Hepatocyte (in vitro differentiated cells): ENCODE measurements around the gene USP27X. TPM values are rescaled to one million over a fixed set of nuclear protein-coding genes. Genes with fewer than 3 reads are reported as not detected.

Experiments
- DNase-seq: peaks from one replicate; pipeline ENCODE4 v3.0.0-alpha.2; 2016; ENCODE audit warnings: low spot score
- H2AFZ ChIP-seq: fragments of 200-600 bp; sonication (generic); 2 replicates; pipeline ENCODE4 v1.6.0; 2016; ENCODE audit warnings: antibody characterized with exemption, mild to moderate bottlenecking
- H3K27ac ChIP-seq: fragments of 200-600 bp; sonication (generic); 2 replicates; pipeline ENCODE4 v1.5.1; 2016; ENCODE audit warnings: mild to moderate bottlenecking
- H3K27me3 ChIP-seq: fragments of 200-600 bp; sonication (generic); 2 replicates; pipeline ENCODE4 v1.6.1; 2016
- H3K36me3 ChIP-seq: fragments of 200-600 bp; sonication (generic); replicated peaks from 2 replicates; pipeline ENCODE4 v1.5.1; 2016; ENCODE audit warnings: low read depth; ENCODE audit not compliant: insufficient read depth
- H3K4me1 ChIP-seq: fragments of 200-600 bp; sonication (generic); 2 replicates; pipeline ENCODE4 v1.5.1; 2016; ENCODE audit warnings: mild to moderate bottlenecking, moderate library complexity; ENCODE audit not compliant: insufficient read depth
- H3K4me2 ChIP-seq: fragments of 200-600 bp; sonication (generic); 2 replicates; pipeline ENCODE4 v1.6.0; 2016
- H3K4me3 ChIP-seq: fragments of 200-600 bp; sonication (generic); 2 replicates; pipeline ENCODE4 v1.5.1; 2016; ENCODE audit warnings: mild to moderate bottlenecking
- H3K79me2 ChIP-seq: fragments of 200-600 bp; sonication (generic); 2 replicates; pipeline ENCODE4 v1.6.0; 2017; ENCODE audit warnings: mild to moderate bottlenecking
- H3K9me2 ChIP-seq: fragments of 200-600 bp; sonication (generic); replicated peaks from 2 replicates; pipeline ENCODE4 v1.6.0; 2017; ENCODE audit warnings: mild to moderate bottlenecking; ENCODE audit not compliant: insufficient read depth
- H3K9me3 ChIP-seq: fragments of 200-600 bp; sonication (generic); 2 replicates; pipeline ENCODE4 v1.5.1; 2016; ENCODE audit warnings: low read depth, mild to moderate bottlenecking
- H4K20me1 ChIP-seq: fragments of 200-600 bp; sonication (generic); 2 replicates; pipeline ENCODE4 v1.6.0; 2016; ENCODE audit warnings: mild to moderate bottlenecking; ENCODE audit not compliant: insufficient read depth, poor library complexity, severe bottlenecking
- CTCF ChIP-seq: fragments of 200-600 bp; sonication (generic); IDR thresholded peaks from 2 replicates; pipeline ENCODE4 v1.5.1; 2016; ENCODE audit warnings: antibody characterized with exemption, mild to moderate bottlenecking; ENCODE audit not compliant: poor library complexity
- EZH2 ChIP-seq: fragments of 200-600 bp; sonication (generic); IDR thresholded peaks from 2 replicates; pipeline ENCODE4 v1.6.1; 2016; ENCODE audit warnings: antibody characterized with exemption, mild to moderate bottlenecking, borderline replicate concordance
- EZH2phosphoT487 ChIP-seq: fragments of 200-600 bp; sonication (generic); IDR thresholded peaks from one replicate; pipeline ENCODE4 v1.6.1; 2018; ENCODE audit warnings: antibody characterized with exemption, mild to moderate bottlenecking, low read depth, moderate library complexity; ENCODE audit not compliant: unreplicated experiment, severe bottlenecking
- WGBS: methylation state at CpG from one replicate; pipeline ENCODE4 v1.1.6; 2016; ENCODE audit warnings: low lambda C conversion rate; ENCODE audit errors: missing lambda C conversion rate; 5-methylcytosine and 5-hydroxymethylcytosine counted together
- polyA plus RNA-seq: library from polyadenylated mRNA; unstranded; fragments of >200 nt; fragmentation: Nextera tagmentation; extraction: Ambion mirVana; gene quantifications from 2 replicates; pipeline ENCODE4 v1.2.1, GENCODE V29; 2016
- total RNA-seq: library from RNA; depleted of rRNA; stranded (reverse); fragments of >200 nt; gene quantifications from 2 replicates; pipeline ENCODE4 v1.2.3, GENCODE V29; 2014

Gene USP27X
- total and polyA plus RNA-seq, 2 experiments from 2014 or later: 1.3 to 6.1 TPM

DNA sequence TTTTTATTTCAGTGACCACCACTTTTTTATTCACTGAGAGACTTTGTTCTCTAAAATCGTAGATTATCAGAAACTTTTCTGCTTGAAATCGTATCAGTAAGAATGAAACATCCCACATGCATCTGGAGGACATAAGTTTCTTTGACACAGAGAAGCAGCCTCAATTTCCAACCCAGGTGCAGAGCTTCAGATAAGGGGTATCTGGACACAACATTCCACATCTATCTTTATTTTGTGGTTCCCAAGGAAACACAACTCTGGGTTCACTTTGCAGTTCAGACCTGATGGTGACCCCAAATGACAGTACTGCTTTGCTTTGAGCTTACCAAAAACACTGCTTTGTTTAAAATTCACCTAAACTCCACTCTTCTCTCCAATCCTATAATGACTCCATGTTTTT is 41.8 kb downstream of the USP27X start:
- WGBS: 70% methylated on average over 2 of the region's 2 CpGs
- H3K79me2 ChIP-seq: peaks cover 5% of the 10 kb centered on the region
- H3K27me3 ChIP-seq: no peaks in the 10 kb centered on the region
- H3K9me3 ChIP-seq: no peaks in the 10 kb centered on the region
- no peak for DNase-seq
- H2AFZ ChIP-seq: no peak overlapping the region
- H3K27ac ChIP-seq: peak overlapping the region; percentile 53
- TF ChIP-seq EZH2 (no peak), EZH2phosphoT487 (no peak), CTCF (no peak)
- no peaks in the 10 kb centered on the region for H3K36me3 ChIP-seq
- H3K4me1 ChIP-seq: no peaks in the 10 kb centered on the region
- no peaks in the 10 kb centered on the region for H4K20me1 ChIP-seq
- H3K4me2 ChIP-seq: no peak overlapping the region
- H3K4me3 ChIP-seq: no peak overlapping the region
- H3K9me2 ChIP-seq: no peaks in the 10 kb centered on the region

DNA sequence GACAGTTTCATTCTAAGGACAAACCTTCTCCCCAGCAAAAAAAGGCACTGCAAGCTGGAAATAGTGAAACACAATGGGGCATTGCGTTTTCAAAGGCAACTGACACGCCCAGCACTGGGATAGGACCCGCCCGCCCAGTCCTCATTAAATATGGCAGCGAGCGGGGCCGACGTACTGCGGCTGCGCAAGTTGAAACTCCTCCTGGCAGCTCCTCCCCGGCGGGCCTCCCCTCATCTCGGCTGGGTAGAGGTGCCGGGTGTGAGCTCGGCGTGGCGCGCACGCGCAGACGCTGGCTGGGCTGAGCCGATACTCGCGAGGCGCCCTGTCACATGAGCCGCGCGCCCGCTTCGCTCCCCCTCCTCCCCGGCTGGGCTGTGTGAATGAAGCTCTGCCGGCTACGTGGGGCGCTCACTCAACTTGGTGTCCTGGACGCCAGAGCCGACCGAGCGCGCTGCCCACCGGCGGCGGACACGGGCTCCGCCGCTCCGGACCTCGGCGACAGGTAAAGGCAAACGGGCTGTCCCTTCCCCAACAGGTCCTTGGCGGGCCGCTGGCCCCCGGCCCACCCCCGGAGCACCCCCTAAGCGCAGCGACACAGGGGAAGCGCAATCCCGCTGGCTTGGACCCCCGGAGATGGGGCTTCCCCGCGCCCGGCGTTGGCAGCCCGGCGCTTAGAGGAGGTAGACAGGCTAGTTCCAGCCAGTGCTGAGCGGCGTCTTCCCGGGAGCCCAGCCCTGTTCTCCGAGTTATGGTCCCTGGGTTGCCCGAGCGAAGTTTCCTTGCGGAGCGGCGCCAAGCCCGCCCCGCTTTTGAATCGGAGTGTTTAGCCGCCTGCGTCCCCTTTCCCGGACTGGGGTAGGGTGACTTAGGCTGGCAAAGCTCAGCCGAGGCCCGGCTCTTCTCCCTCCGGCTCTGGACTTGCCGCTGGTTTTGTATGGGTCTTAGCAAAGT is 43.3 kb downstream of the USP27X start, which contains the start of gene CLCN5:
Gene CLCN5, plus strand, starts transcription at position 306 of the 951 bp plus-strand sequence. CDS start 2,703 bp downstream, outside the sequence.
- Histone ChIP-seq H3K27ac (peak within 1 kb of the TSS; percentile 86), H3K9me3 (no peaks in the 10 kb centered on the region), H3K36me3 (no peaks in the 10 kb centered on the region), H3K79me2 (peaks cover 5% of the 10 kb centered on the region), H2AFZ (peak within 1 kb of the TSS; percentile 54), H3K4me3 (peak within 1 kb of the TSS; percentile 62), H4K20me1 (no peaks in the 10 kb centered on the region), H3K9me2 (no peaks in the 10 kb centered on the region), H3K27me3 (no peaks in the 10 kb centered on the region), H3K4me1 (no peaks in the 10 kb centered on the region), H3K4me2 (peak within 1 kb of the TSS; percentile 81)
- peak; percentile 96 for DNase-seq
- no peak for TF ChIP-seq EZH2
- TF ChIP-seq CTCF: no peak
- TF ChIP-seq EZH2phosphoT487: no peak
- WGBS: 54% methylated on average over 62 of the region's 83 CpGs

- 34% methylated on average over 2 of the region's 2 CpGs for WGBS
- peaks cover 5% of the 10 kb centered on the region for H3K79me2 ChIP-seq
These were observed 45.9 kb downstream of the USP27X start for GRCh38 chrX:49925176-49925575.

More at GRCh38 chrX:49925176-49925575, 45.9 kb downstream of the USP27X start:
- no peak overlapping the region for H3K4me3 ChIP-seq
- H4K20me1 ChIP-seq: no peaks in the 10 kb centered on the region
- H3K36me3 ChIP-seq: no peaks in the 10 kb centered on the region
- no peaks in the 10 kb centered on the region for H3K4me1 ChIP-seq
- H3K9me3 ChIP-seq: no peaks in the 10 kb centered on the region
- no peak overlapping the region for H3K27ac ChIP-seq
- TF ChIP-seq CTCF (no peak), EZH2phosphoT487 (no peak), EZH2 (no peak)
- H2AFZ ChIP-seq: no peak overlapping the region
- peak overlapping the region; percentile 81 for H3K4me2 ChIP-seq
- H3K27me3 ChIP-seq: no peaks in the 10 kb centered on the region
- DNase-seq: no peak
- no peaks in the 10 kb centered on the region for H3K9me2 ChIP-seq
